Endothelial cell of umbilical vein (primary cell): ENCODE measurements around the gene DGCR8. TPM values are rescaled to one million over a fixed set of nuclear protein-coding genes. Genes with fewer than 3 reads are reported as not detected.

Source experiments
- BruUV-seq: library from RNA; stranded (reverse); fragments of 400-500 nt; replicated peaks from 2 replicates; lab custom pipeline; 2021; lab: Mats Ljungman, UMichigan
- CTCF ChIA-PET: fragments of 300-600, 350-600 bp; sonication (Branson Sonifier 250); formaldehyde crosslinking; loops from one replicate; lab custom pipeline; 2021; ENCODE audit warnings: antibody characterized with exemption, inconsistent platforms; lab: Charles Lee
- POLR2A ChIA-PET: fragments of 300-600, 350-600 bp; sonication (Branson Sonifier 250); formaldehyde crosslinking; loops from one replicate; lab custom pipeline; 2021; ENCODE audit warnings: antibody characterized with exemption, inconsistent platforms; lab: Charles Lee
- DNase-seq: peaks from one replicate; pipeline ENCODE4 v3.0.0-alpha.2; 2011; ENCODE audit warnings: low read depth, low spot score
- FAIRE-seq: peaks from 2 replicates; lab custom pipeline; 2011; peaks lifted over from hg19 to GRCh38; lab: Jason Lieb, UNC
- H2AFZ ChIP-seq: 2 replicates; pipeline ENCODE4 v1.6.0; 2012; ENCODE audit warnings: low read depth, low read length, control low read depth, inconsistent platforms
- H3K27ac ChIP-seq: 2 replicates; pipeline ENCODE4 v1.5.1; 2011; ENCODE audit warnings: low read depth, mild to moderate bottlenecking, control low read depth, low read length, moderate library complexity; ENCODE audit not compliant: insufficient read depth
- H3K27me3 ChIP-seq, 2 experiments: 2 replicates each; pipeline versions ENCODE4 v1.6.0 to v1.6.1; 2011; ENCODE audit warnings: low read length in 2 of 2, mixed read lengths in 1 of 2; ENCODE audit not compliant: control insufficient read depth in 2 of 2, insufficient read depth in 2 of 2
- H3K36me3 ChIP-seq, 2 experiments: 2 replicates in 1 of 2; 3 replicates in 1 of 2; pipeline ENCODE4 v1.5.1; 2011; ENCODE audit warnings: low read length in 2 of 2, mild to moderate bottlenecking in 1 of 2, moderate library complexity in 1 of 2; ENCODE audit not compliant: control insufficient read depth in 2 of 2, insufficient read depth in 2 of 2; ENCODE audit errors: extremely low read depth in 1 of 2
- H3K4me1 ChIP-seq: 3 replicates; pipeline ENCODE4 v1.5.1; 2011; ENCODE audit warnings: mild to moderate bottlenecking, low read length; ENCODE audit not compliant: control insufficient read depth, insufficient read depth; ENCODE audit errors: extremely low read depth
- H3K4me2 ChIP-seq: 2 replicates; pipeline ENCODE4 v1.6.1; 2011; ENCODE audit warnings: low read length, control low read depth, mixed read lengths; ENCODE audit not compliant: insufficient read depth
- H3K4me3 ChIP-seq, 3 experiments: fragments of 200-600 bp in 1 of 3; sonication (generic), shearing (Covaris generic) in 1 of 3; replicated peaks in 1 of 3; 2 replicates each; pipeline ENCODE4 v1.5.1; 2011 to 2016; ENCODE audit warnings: control low read depth in 3 of 3, low read length in 3 of 3, mild to moderate bottlenecking in 2 of 3, inconsistent platforms in 1 of 3, low read depth in 1 of 3, moderate library complexity in 1 of 3; ENCODE audit not compliant: insufficient read depth in 1 of 3
- H3K79me2 ChIP-seq: 2 replicates; pipeline ENCODE4 v1.6.0; 2012; ENCODE audit warnings: low read length, inconsistent platforms; ENCODE audit not compliant: control insufficient read depth, insufficient read depth
- H3K9ac ChIP-seq: replicated peaks from 2 replicates; pipeline ENCODE3; 2011; ENCODE audit warnings: low read length, control low read depth; ENCODE audit not compliant: insufficient read depth; ENCODE audit errors: extremely low read depth
- H3K9me1 ChIP-seq: replicated peaks from 3 replicates; pipeline ENCODE4 v1.6.0; 2011; ENCODE audit warnings: mild to moderate bottlenecking, low read length; ENCODE audit not compliant: control insufficient read depth, insufficient read depth; ENCODE audit errors: extremely low read depth
- H3K9me3 ChIP-seq: replicated peaks from 2 replicates; pipeline ENCODE4 v1.5.1; 2012; ENCODE audit warnings: low read length, inconsistent platforms; ENCODE audit not compliant: control insufficient read depth, insufficient read depth
- H4K20me1 ChIP-seq: replicated peaks from 2 replicates; pipeline ENCODE3; 2011; ENCODE audit warnings: mild to moderate bottlenecking, low read length; ENCODE audit not compliant: control insufficient read depth, insufficient read depth; ENCODE audit errors: extremely low read depth
- EZH2 ChIP-seq: IDR thresholded peaks from 2 replicates; pipeline ENCODE4 v1.6.1; 2012; ENCODE audit warnings: borderline replicate concordance, low read depth, mild to moderate bottlenecking, moderate library complexity, low read length, inconsistent platforms; ENCODE audit not compliant: severe bottlenecking
- JUN ChIP-seq: IDR thresholded peaks from 2 replicates; pipeline ENCODE4 v1.6.1; 2011; ENCODE audit warnings: borderline replicate concordance, low read depth; ENCODE audit not compliant: insufficient read length, insufficient read depth
- MYC ChIP-seq: IDR thresholded peaks from one replicate; pipeline ENCODE4 v1.6.1; 2011; ENCODE audit warnings: mild to moderate bottlenecking, low read depth, low read length
- dilution Hi-C: fragments of 300-500 bp; cut with MboI; formaldehyde crosslinking; loops from one replicate; pipeline ENCODE4 v1.15.0; 2019; ENCODE audit warnings: low sequenced_read_pairs; ENCODE audit not compliant: extremely low pct_ligation_motif_present
- intact Hi-C: fragments of 100-400 bp; cut with micrococcal nuclease; formaldehyde crosslinking; loops from one replicate; pipeline ENCODE4 v1.10.0; 2022
- polyA plus RNA-seq, 4 experiments: library from polyadenylated mRNA; depleted of rRNA in 3 of 4; stranded (reverse) in 3 of 4; unstranded in 1 of 4; fragments of >200 nt; gene quantifications; 2 replicates each; pipeline versions ENCODE4 v1.2.1 to v1.2.3, GENCODE V29; 2011 to 2012; ENCODE audit warnings: missing spikeins in 1 of 4
- total RNA-seq: library from RNA; stranded (reverse); gene quantifications from 2 replicates; pipeline ENCODE4 v1.2.3, GENCODE V29; 2021
- TF ChIP-seq, protein P1 (sequence below): IDR thresholded peaks from 2 replicates; pipeline ENCODE4 v1.6.1; 2011; ENCODE audit not compliant: insufficient read depth, insufficient read length
- TF ChIP-seq, protein P2 (sequence below), 2 donors: IDR thresholded peaks; 1 replicate in 1 of 2; 2 replicates in 1 of 2; pipeline ENCODE4 v1.5.1; 2011; ENCODE audit warnings: low read length in 2 of 2, mild to moderate bottlenecking in 2 of 2, moderate library complexity in 2 of 2, control low read depth in 1 of 2, inconsistent platforms in 1 of 2, low read depth in 1 of 2; ENCODE audit not compliant: insufficient read depth in 1 of 2; ENCODE audit errors: extremely low read depth in 1 of 2

Gene DGCR8
- total and polyA plus RNA-seq, 2 donors (not counting 3 experiments of a cell fraction or from before 2014, with no cell fraction given), result 32.7 to 64.2 TPM

DNA sequence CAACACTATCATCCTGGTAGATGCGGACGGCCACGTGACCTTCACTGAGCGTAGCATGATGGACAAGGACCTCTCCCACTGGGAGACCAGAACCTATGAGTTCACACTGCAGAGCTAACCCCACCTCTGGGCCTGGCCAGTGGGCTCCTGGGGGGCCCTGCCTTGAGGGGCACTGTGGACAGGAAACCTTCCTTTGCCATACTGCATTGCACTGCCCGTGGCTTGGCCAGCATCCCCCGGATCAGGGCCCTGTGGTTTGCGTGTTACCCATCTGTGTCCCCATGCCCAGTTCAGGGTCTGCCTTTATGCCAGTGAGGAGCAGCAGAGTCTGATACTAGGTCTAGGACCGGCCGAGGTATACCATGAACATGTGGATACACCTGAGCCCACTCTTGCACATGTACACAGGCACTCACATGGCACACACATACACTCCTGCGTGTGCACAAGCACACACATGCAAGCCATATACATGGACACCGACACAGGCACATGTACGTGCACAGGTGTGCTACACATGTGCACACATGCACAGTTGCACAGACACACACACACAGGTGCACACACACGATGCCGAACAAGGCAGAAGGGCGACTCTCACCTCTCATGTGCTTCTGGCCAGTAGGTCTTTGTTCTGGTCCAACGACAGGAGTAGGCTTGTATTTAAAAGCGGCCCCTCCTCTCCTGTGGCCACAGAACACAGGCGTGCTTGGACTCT, 15.3 kb upstream of the DGCR8 start:
- ChIA-PET POLR2A (no interaction called here), CTCF (no interaction called here)
- Histone ChIP-seq H3K27me3 (no peaks in the 10 kb centered on the region), H3K4me3 (no peak overlapping the region), H4K20me1 (no peaks in the 10 kb centered on the region), H3K9ac (no peak overlapping the region), H3K4me1 (peaks cover 12% of the 10 kb centered on the region), H3K36me3 (peaks cover 2 to 15% of the 10 kb centered on the region in 2 experiments), H3K9me1 (no peaks in the 10 kb centered on the region), H3K9me3 (no peaks in the 10 kb centered on the region), H3K79me2 (no peaks in the 10 kb centered on the region), H3K4me2 (no peak overlapping the region), H3K27ac (no peak overlapping the region), H2AFZ (no peak overlapping the region)
- no TSS peak for BruUV-seq
- no peak for TF ChIP-seq JUN
- TF ChIP-seq, protein P1, sequence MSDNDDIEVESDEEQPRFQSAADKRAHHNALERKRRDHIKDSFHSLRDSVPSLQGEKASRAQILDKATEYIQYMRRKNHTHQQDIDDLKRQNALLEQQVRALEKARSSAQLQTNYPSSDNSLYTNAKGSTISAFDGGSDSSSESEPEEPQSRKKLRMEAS, result no peak
- TF ChIP-seq EZH2, result no peak
- TF ChIP-seq MYC, result no peak
- TF ChIP-seq, protein P2, sequence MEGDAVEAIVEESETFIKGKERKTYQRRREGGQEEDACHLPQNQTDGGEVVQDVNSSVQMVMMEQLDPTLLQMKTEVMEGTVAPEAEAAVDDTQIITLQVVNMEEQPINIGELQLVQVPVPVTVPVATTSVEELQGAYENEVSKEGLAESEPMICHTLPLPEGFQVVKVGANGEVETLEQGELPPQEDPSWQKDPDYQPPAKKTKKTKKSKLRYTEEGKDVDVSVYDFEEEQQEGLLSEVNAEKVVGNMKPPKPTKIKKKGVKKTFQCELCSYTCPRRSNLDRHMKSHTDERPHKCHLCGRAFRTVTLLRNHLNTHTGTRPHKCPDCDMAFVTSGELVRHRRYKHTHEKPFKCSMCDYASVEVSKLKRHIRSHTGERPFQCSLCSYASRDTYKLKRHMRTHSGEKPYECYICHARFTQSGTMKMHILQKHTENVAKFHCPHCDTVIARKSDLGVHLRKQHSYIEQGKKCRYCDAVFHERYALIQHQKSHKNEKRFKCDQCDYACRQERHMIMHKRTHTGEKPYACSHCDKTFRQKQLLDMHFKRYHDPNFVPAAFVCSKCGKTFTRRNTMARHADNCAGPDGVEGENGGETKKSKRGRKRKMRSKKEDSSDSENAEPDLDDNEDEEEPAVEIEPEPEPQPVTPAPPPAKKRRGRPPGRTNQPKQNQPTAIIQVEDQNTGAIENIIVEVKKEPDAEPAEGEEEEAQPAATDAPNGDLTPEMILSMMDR (IDR thresholded peaks at IDR 0.05; ENCODE audit: extremely low read depth in 1 of 2, insufficient read depth in 1 of 2, low read depth in 1 of 2, low read length in 2 of 2), result no peak
- dilution Hi-C loops (no loop called here), intact Hi-C loops (no loop called here)
- FAIRE-seq, result no peak
- no peak for DNase-seq
